AG04450 (cell line): ENCODE results near the gene FAM50B. TPM values are rescaled to one million over a fixed set of nuclear protein-coding genes. Genes with fewer than 3 reads are reported as not detected.

ENCODE experiments used
- CTCF ChIA-PET: fragments of 300-600, 350-600 bp; formaldehyde crosslinking; extraction: SDS; loops from one replicate; lab custom pipeline; 2022; ENCODE audit warnings: antibody characterized with exemption, inconsistent platforms; lab: Charles Lee
- POLR2A ChIA-PET: fragments of 350-600 bp; formaldehyde crosslinking; extraction: SDS; loops from one replicate; lab custom pipeline; 2021; ENCODE audit warnings: antibody characterized with exemption, inconsistent platforms; lab: Yijun Ruan, JAX
- DNase-seq: peaks from one replicate; pipeline ENCODE4 v3.0.0-alpha.2; 2011; ENCODE audit warnings: low read depth, low spot score
- H3K27ac ChIP-seq: one replicate; pipeline ENCODE4 v1.5.1; 2012; ENCODE audit warnings: low read depth, low read length, control low read depth
- H3K27me3 ChIP-seq: one replicate; pipeline ENCODE4 v1.6.0; 2012; ENCODE audit warnings: low read length; ENCODE audit not compliant: control insufficient read depth, insufficient read depth
- H3K4me3 ChIP-seq: 2 replicates; pipeline ENCODE4 v1.5.1; 2011; ENCODE audit warnings: mild to moderate bottlenecking, low read depth, low read length, control low read depth
- H3K9me3 ChIP-seq: 2 replicates; pipeline ENCODE4 v1.5.1; 2012; ENCODE audit warnings: low read length; ENCODE audit not compliant: control insufficient read depth, insufficient read depth
- CTCF ChIP-seq: IDR thresholded peaks from 2 replicates; pipeline ENCODE4 v1.5.1; 2011; ENCODE audit warnings: low read depth, low read length, control low read depth, inconsistent platforms
- polyA plus RNA-seq: library from polyadenylated mRNA; depleted of rRNA; stranded (reverse); fragments of >200 nt; gene quantifications from 2 replicates; pipeline ENCODE4 v1.2.3, GENCODE V29; 2011

Gene FAM50B
- polyA plus RNA-seq, 1 experiment = 4.5 TPM

DNA sequence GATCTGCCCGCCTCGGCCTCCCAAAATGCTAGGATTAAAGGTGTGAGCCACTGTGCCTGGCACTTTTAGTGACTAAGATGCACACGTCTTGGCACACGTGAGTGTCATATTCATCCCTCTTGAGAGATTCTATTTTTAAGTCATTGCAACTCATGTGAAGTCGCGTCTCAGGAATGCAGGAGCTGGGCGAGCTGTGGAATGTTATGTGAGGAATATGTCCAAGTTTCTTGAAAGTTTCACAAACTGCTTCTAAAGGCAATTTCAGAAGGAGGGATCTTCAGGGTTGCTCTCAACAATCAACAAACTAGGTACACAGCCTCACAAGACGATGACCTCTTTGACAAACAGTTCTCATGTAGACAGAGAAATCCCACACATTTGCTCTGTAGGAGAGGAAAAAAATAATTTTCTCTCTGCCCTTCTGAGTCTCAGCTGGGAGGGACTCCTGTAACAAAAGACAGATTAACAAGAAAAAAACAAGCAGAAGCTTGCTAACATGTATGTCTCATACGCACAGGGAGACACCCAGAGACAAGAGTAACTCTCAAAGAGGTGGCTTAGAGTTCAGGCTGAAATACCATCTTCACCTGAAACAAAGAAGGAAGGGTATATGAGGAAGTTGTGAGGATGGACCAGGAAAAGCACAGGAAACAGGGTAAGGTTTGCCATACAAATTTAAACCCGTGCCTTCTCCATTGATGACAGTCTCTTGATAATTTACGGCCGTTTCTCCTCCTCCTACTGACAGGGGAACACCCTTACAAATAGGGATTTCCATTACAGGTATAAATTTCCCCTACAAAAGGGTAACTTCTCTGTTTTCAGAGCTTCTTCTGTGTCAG is 45.3 kb upstream of the FAM50B start:
- ChIA-PET POLR2A (interaction anchor here (0.6 to 2.7 kb wide), 4 partner anchors 21 to 54 kb away, joined by 3 to 6 read pairs (median 4); no protein-coding TSS in a partner anchor), CTCF (interaction anchor here (1.4 kb wide), 1 partner anchor 174 kb away, joined by 3 read pairs; no protein-coding TSS in a partner anchor)
- Histone ChIP-seq H3K27ac (peak overlapping the region; percentile 94), H3K27me3 (no peaks in the 10 kb centered on the region), H3K9me3 (no peaks in the 10 kb centered on the region; the same call in 1 of the 2 replicates), H3K4me3 (0 out of 2 replicates have a peak overlapping the region, but pooled peaks have one; percentile 22)
- peak; percentile 77 for DNase-seq
- no peak for TF ChIP-seq CTCF

GRCh38 chr6:3804964-3805363 is 44.2 kb upstream of the FAM50B start:
- DNase-seq = no peak
- Histone ChIP-seq H3K27ac (no peak overlapping the region), H3K9me3 (no peaks in the 10 kb centered on the region; the same call in 1 of the 2 replicates), H3K27me3 (no peaks in the 10 kb centered on the region), H3K4me3 (no peak overlapping the region)
- TF ChIP-seq CTCF = no peak
- CTCF ChIA-PET = interaction anchor here (1.4 kb wide), 1 partner anchor 173 kb away, joined by 3 read pairs; no protein-coding TSS in a partner anchor
- POLR2A ChIA-PET = interaction anchor here (2.7 kb wide), 1 partner anchor 21 kb away, joined by 6 read pairs; no protein-coding TSS in a partner anchor

DNA sequence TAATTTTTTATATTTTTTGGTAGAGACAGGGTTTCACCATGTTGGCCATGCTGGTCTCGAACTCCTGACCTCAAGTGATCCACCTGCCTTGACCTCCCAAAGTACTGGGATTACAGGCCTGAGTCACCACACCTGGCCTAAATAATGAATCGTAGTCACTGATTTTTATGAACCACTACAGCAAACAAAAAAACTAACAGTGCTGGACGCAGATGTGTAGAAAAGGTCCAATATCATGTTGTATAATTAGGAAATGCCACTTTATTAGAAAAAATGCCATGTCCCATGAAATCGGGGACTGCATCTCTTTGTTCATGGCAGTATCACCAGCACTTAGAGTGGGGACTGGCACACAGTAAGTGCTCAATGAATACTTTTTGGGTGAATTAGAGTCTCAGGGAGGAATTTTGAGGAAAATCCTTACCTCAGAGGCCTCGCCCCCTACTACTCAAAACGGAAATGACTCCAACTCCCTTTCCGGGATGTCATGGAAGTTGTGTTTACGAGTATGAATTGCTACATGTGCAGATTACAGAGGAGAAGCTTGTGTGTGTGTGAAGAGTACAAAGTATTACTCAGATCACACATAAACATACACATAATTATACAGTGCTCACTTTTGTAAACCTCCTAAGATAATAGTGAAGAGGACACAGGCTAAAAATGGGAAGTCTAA is 43.6 kb upstream of the FAM50B start:
- ChIA-PET CTCF (no interaction called here), POLR2A (interaction anchor here (2.7 kb wide), 1 partner anchor 20 kb away, joined by 6 read pairs; no protein-coding TSS in a partner anchor)
- H3K27ac ChIP-seq = no peak overlapping the region

GRCh38 chr6:3806169-3806922 is 42.8 kb upstream of the FAM50B start:
- CTCF ChIA-PET = no interaction called here
- H3K27me3 ChIP-seq = no peaks in the 10 kb centered on the region
- no peaks in the 10 kb centered on the region; the same call in 1 of the 2 replicates for H3K9me3 ChIP-seq
- no peak for TF ChIP-seq CTCF
- H3K27ac ChIP-seq = peak overlapping the region; percentile 21
- POLR2A ChIA-PET = interaction anchor here (2.7 kb wide), 1 partner anchor 20 kb away, joined by 6 read pairs; no protein-coding TSS in a partner anchor
- no peak for DNase-seq
- no peak overlapping the region for H3K4me3 ChIP-seq

More for the DNA sequence above, 43.6 kb upstream of the FAM50B start:
- no peak for TF ChIP-seq CTCF
- no peaks in the 10 kb centered on the region for H3K27me3 ChIP-seq
- no peak for DNase-seq
- H3K9me3 ChIP-seq = no peaks in the 10 kb centered on the region; the same call in 1 of the 2 replicates
- no peak overlapping the region for H3K4me3 ChIP-seq
